Psoas muscle (tissue), 8 donors: ENCODE data around the gene SPTBN1. TPM values are rescaled to one million over a fixed set of nuclear protein-coding genes. Genes with fewer than 3 reads are reported as not detected.

Source experiments
- ATAC-seq, 4 donors: fragments of 200-7000 bp; cut with Tn5 transposase; one replicate each; pipeline ENCODE4 v1.9.1; 2020; ENCODE audit warnings: moderate library complexity in 3 of 4, mild to moderate bottlenecking in 2 of 4
- DNase-seq, 2 donors: peaks; one replicate each; pipeline ENCODE4 v3.0.0-alpha.2; 2020
- H3K27ac ChIP-seq: fragments of 200-600 bp; one replicate; pipeline ENCODE4 v1.8.0; 2022
- H3K27me3 ChIP-seq, 3 donors: fragments of 200-600 bp in 1 of 3; one replicate each; pipeline versions ENCODE4 v1.6.1 to v1.8.0; 2013 to 2022; ENCODE audit warnings: low read length in 2 of 3, mild to moderate bottlenecking in 2 of 3, moderate library complexity in 1 of 3; ENCODE audit not compliant: insufficient read depth in 3 of 3
- H3K36me3 ChIP-seq, 2 donors: fragments of 200-600 bp in 1 of 2; one replicate each; pipeline versions ENCODE4 v1.6.1 to v1.8.0; 2013 to 2022; ENCODE audit warnings: low read depth in 1 of 2, mild to moderate bottlenecking in 1 of 2, moderate library complexity in 1 of 2; ENCODE audit not compliant: insufficient read depth in 1 of 2
- H3K4me1 ChIP-seq: fragments of 200-600 bp; one replicate; pipeline ENCODE4 v1.8.0; 2022
- H3K4me3 ChIP-seq: fragments of 200-600 bp; one replicate; pipeline ENCODE4 v1.8.0; 2022; ENCODE audit warnings: mild to moderate bottlenecking
- H3K9me3 ChIP-seq: fragments of 200-600 bp; one replicate; pipeline ENCODE4 v1.8.0; 2022
- WGBS, 3 donors: extraction: QIAGEN DNeasy Blood & Tissue Kit; methylation state at CpG; one replicate each; pipeline versions ENCODE4 v1.1.6 to v1.1.7; 2013; 5-methylcytosine and 5-hydroxymethylcytosine counted together
- intact Hi-C, 2 donors: fragments of 100-400 bp; cut with DNase I; formaldehyde crosslinking; loops; one replicate each; pipeline versions ENCODE4 v1.11.0 to v1.14.2; 2022
- polyA plus RNA-seq, 3 donors: library from polyadenylated mRNA; stranded (reverse); fragments of 200-250 nt; gene quantifications; one replicate each; pipeline ENCODE4 v1.2.3, GENCODE V29; 2013
- total RNA-seq, 4 donors: library from RNA; stranded (reverse); fragmentation: NEBNext Ultra II Directional in 2 of 4; extraction: Animal tissue kit (Norgen Biotek cat#: 25700) in 2 of 4; gene quantifications; one replicate each; pipeline versions ENCODE4 v1.2.1 to v1.2.4, GENCODE V29; 2021 to 2023
- TF ChIP-seq, protein P1 (sequence below): fragments of 200-600 bp; IDR thresholded peaks from one replicate; pipeline ENCODE4 v1.8.0; 2022; ENCODE audit warnings: antibody characterized with exemption
- donor health status: healthy with polysubstance abuse.
- donor health status: DM: no; HTN: no; CAD: no; lungs with moderate emphysema.
- donor health status: Bipolar disorder and iron deficiency.
- donor health status: healthy.
- donor health status: DM: yes; HTN: yes; CAD: no.
- donor health status: DM: no; HTN: no; CAD: no.
- donor health status: DM: no; HTN: no; CAD: no.
- donor health status: DM: yes; HTN: yes; CAD: no.

Gene SPTBN1
- total and polyA plus RNA-seq, 7 donors: 22.9 to 180 (median 87.8) TPM

GRCh38 chr2:54664238-54664786 is 208.2 kb downstream of the SPTBN1 start:
- TF ChIP-seq, protein P1, sequence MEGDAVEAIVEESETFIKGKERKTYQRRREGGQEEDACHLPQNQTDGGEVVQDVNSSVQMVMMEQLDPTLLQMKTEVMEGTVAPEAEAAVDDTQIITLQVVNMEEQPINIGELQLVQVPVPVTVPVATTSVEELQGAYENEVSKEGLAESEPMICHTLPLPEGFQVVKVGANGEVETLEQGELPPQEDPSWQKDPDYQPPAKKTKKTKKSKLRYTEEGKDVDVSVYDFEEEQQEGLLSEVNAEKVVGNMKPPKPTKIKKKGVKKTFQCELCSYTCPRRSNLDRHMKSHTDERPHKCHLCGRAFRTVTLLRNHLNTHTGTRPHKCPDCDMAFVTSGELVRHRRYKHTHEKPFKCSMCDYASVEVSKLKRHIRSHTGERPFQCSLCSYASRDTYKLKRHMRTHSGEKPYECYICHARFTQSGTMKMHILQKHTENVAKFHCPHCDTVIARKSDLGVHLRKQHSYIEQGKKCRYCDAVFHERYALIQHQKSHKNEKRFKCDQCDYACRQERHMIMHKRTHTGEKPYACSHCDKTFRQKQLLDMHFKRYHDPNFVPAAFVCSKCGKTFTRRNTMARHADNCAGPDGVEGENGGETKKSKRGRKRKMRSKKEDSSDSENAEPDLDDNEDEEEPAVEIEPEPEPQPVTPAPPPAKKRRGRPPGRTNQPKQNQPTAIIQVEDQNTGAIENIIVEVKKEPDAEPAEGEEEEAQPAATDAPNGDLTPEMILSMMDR: no peak
- H3K27me3 ChIP-seq: no peaks in the 10 kb centered on the region
- intact Hi-C loops: loop anchor here in 1 of 2 donors (5.0 to 10.0 kb wide), 2 partner anchors 38 to 170 kb away; no protein-coding TSS in a partner anchor
- WGBS, 3 donors: 95 to 96% (median 95%) methylated on average over 18 of the region's 18 CpGs
- DNase-seq: no peak
- H3K4me3 ChIP-seq: no peak overlapping the region
- H3K9me3 ChIP-seq: no peaks in the 10 kb centered on the region
- peaks cover 29% of the 10 kb centered on the region for H3K4me1 ChIP-seq
- ATAC-seq: no peak
- peak overlapping the region; percentile 73 for H3K27ac ChIP-seq
- peaks cover 9 to 93% of the 10 kb centered on the region in 2 donors for H3K36me3 ChIP-seq

DNA sequence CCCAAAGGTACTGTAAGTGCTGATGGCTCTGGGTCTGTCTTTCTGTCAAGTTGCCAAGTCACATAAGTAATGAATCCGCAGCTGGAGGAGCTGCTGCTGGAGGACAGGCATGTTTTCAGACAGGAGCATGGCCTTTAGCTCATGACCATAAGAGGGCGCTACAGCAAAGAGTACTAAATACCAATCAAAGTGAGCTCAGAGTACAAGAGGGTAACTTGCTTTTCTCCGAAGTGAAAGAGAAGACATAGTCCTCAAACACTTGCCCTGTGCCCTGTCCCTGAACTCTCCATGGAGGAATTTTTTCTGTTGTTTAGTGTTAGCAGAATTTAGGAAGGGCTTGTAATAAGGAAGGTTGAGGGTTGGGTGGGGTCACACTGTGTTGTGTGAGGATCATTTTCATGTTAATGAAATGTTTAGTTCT is 209.3 kb downstream of the SPTBN1 start:
- Histone ChIP-seq H3K4me3 (no peak overlapping the region), H3K27me3 (no peaks in the 10 kb centered on the region), H3K9me3 (no peaks in the 10 kb centered on the region), H3K36me3 (peaks cover 7 to 87% of the 10 kb centered on the region in 2 donors), H3K27ac (peak overlapping the region; percentile 73), H3K4me1 (peaks cover 38% of the 10 kb centered on the region)
- TF ChIP-seq, protein P1: peak; percentile 54
- ATAC-seq (peak; percentile 51 to 70 (median 63)), DNase-seq (no peak)
- WGBS, 3 donors: 23 to 38% (median 37%) methylated on average over 3 of the region's 3 CpGs
- intact Hi-C loops: loop anchor here in 1 of 2 donors (10.0 kb wide), 1 partner anchor 169 kb away; no protein-coding TSS in a partner anchor

GRCh38 chr2:54666131-54666633 is 210.1 kb downstream of the SPTBN1 start:
- TF ChIP-seq, protein P1: no peak
- H3K9me3 ChIP-seq: no peaks in the 10 kb centered on the region
- H3K36me3 ChIP-seq: peaks cover 7 to 86% of the 10 kb centered on the region in 2 donors
- intact Hi-C loops: loop anchor here in 1 of 2 donors (10.0 kb wide), 1 partner anchor 169 kb away; no protein-coding TSS in a partner anchor
- peak overlapping the region; percentile 73 for H3K27ac ChIP-seq
- no peak overlapping the region for H3K4me3 ChIP-seq
- ATAC-seq (peak; percentile 73 to 84 (median 80)), DNase-seq (peak; percentile 43 to 78)
- no peaks in the 10 kb centered on the region for H3K27me3 ChIP-seq
- peaks cover 38% of the 10 kb centered on the region for H3K4me1 ChIP-seq
- WGBS, 3 donors: 15 to 26% (median 17%) methylated on average over 3 of the region's 3 CpGs

DNA sequence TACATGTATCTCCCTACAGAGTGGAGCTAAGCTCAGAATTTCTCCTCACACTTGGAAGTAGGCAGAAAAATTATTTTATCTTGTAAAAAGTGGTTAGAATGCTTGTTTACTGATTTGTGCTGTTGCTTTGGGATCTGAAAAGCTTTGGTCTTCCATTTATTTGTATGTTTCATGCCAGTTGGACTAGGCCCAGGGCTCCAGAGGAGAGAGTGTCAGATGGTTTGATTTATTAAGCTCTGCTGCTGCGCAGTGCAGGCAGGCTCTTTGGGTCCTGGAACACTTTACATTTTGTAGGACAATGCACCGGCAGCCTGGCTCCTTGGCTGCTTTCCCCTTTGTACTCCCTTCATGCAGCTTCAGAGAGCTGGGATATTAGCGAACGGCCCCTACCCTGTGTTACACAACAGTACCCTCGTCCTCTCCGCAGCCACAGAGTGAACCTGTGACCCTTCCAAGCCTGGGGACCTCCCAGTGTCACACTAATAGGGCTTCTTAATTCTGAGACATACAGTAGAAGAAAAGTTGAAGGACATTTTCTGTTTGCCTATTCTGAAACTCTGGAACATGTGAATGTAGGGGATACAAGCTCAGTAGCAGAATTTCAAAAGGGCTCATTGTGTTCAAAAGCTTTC is 210.6 kb downstream of the SPTBN1 start:
- TF ChIP-seq, protein P1: no peak
- intact Hi-C loops: loop anchor here in 1 of 2 donors (10.0 kb wide), 1 partner anchor 168 kb away; no protein-coding TSS in a partner anchor

More for the DNA sequence above, 210.6 kb downstream of the SPTBN1 start:
- DNase-seq: peak in 1 of 2 donors; percentile 42
- whole genome bisulfite sequencing, 3 donors: 9 to 16% (median 11%) methylated on average over 6 of the region's 6 CpGs
- peak; percentile 60 to 70 (median 67) for ATAC-seq
- H3K4me1 ChIP-seq: peaks cover 38% of the 10 kb centered on the region
- H3K27me3 ChIP-seq: no peaks in the 10 kb centered on the region
- no peak overlapping the region for H3K4me3 ChIP-seq
- H3K27ac ChIP-seq: peak overlapping the region; percentile 73
- H3K9me3 ChIP-seq: no peaks in the 10 kb centered on the region
- peaks cover 7 to 80% of the 10 kb centered on the region in 2 donors for H3K36me3 ChIP-seq
